Measurements from ENCODE around the gene SAMSN1. TPM values are rescaled to one million over a fixed set of nuclear protein-coding genes. Genes with fewer than 3 reads are reported as not detected.

SAMSN1 gene
- total and polyA plus RNA-seq, 2 of the 8 experiments (the other 6 are each of a cell fraction or from before 2014, with no cell fraction given), result 0.50 to 3.0 TPM

DNA sequence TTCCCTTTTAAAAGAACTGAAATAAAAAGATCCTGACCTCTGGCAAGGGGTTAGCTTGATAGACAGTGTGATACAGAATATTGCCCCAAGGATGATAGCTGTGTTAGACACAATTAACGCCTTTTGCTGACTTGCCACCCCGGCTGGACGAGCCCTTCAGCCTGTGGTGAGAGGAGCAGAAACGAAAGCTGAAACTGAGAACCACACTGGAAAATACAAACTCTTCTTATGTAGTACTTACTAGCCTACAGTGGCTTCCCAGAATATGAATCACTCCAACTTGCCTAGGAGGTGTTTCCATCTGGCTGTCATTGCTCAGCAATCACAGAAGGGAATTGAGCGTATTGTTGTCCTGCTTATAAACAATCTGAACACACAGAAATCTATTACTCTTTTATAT is 22.9 kb downstream of the SAMSN1 start:
- no peaks in the 10 kb centered on the region for H4K20me1 ChIP-seq (replicated peaks in 1 of 2; ENCODE audit: control insufficient read depth in 1 of 2, insufficient read depth in 2 of 2, low read length in 2 of 2)
- H3K23ac ChIP-seq (ENCODE audit: insufficient read length), result no peak overlapping the region
- no peak overlapping the region for H2BK20ac ChIP-seq (ENCODE audit: low read length)
- no peak overlapping the region for H3K4me3 ChIP-seq (ENCODE audit: extremely low read depth in 1 of 4, insufficient read depth in 2 of 4, low read depth in 3 of 4, low read length in 4 of 4)
- H3K56ac ChIP-seq (replicated peaks; ENCODE audit: insufficient read length, low read depth, low read length), result no peak overlapping the region
- H2BK12ac ChIP-seq (ENCODE audit: low read depth, low read length), result no peak overlapping the region
- H3K4ac ChIP-seq (replicated peaks; ENCODE audit: insufficient read length, low read depth, low read length), result no peak overlapping the region
- no peak overlapping the region for H2BK5ac ChIP-seq (ENCODE audit: low read depth, low read length)
- H2BK120ac ChIP-seq (replicated peaks; ENCODE audit: low read depth, low read length), result no peak overlapping the region
- H3K23me2 ChIP-seq (ENCODE audit: low read depth, low read length), result no peaks in the 10 kb centered on the region
- no peak overlapping the region for H4K8ac ChIP-seq (ENCODE audit: extremely low read depth, insufficient read depth, low read length)
- H3K36me3 ChIP-seq (ENCODE audit: control insufficient read depth in 2 of 4, insufficient read depth in 4 of 4, low read length in 3 of 4), result no peaks in the 10 kb centered on the region
- H3K9me3 ChIP-seq (ENCODE audit: insufficient read depth in 2 of 2, low read depth in 1 of 2, low read length in 1 of 2), result no peaks in the 10 kb centered on the region
- peaks cover 0 to 5% (median 2%) of the 10 kb centered on the region in 4 experiments; a peak in 2 of 7 replicates for H3K4me1 ChIP-seq (replicated peaks in 1 of 4; ENCODE audit: control insufficient read depth in 3 of 4, insufficient read depth in 4 of 4, low read length in 3 of 4)
- H3K79me2 ChIP-seq (ENCODE audit: control insufficient read depth in 1 of 2, insufficient read depth in 2 of 2, low read length in 2 of 2), result no peaks in the 10 kb centered on the region
- FAIRE-seq (no peak), DNase-seq (ENCODE audit: low read depth in 1 of 2, low spot score in 2 of 2) (no peak)
- no peak for TF ChIP-seq SUZ12 (IDR thresholded peaks at IDR 0.05; ENCODE audit: low read length)
- TF ChIP-seq NRF1 (IDR thresholded peaks at IDR 0.05; ENCODE audit: low read depth, low read length), result no peak
- no peak for TF ChIP-seq RBBP5 (IDR thresholded peaks at IDR 0.05; ENCODE audit: borderline replicate concordance, low read depth, low read length)
- TF ChIP-seq JUN (IDR thresholded peaks at IDR 0.05; ENCODE audit: low read depth, low read length), result no peak
- no peak for TF ChIP-seq PHF8 (conservative IDR thresholded peaks at IDR 0.05; ENCODE audit: low read depth, low read length)
- no peak for TF ChIP-seq RNF2 (IDR thresholded peaks at IDR 0.05; ENCODE audit: borderline replicate concordance, low read depth, low read length, missing control alignments, poor library complexity, severe bottlenecking)
- TF ChIP-seq CBX8 (IDR thresholded peaks at IDR 0.05; ENCODE audit: borderline replicate concordance, low read depth, low read length), result no peak
- no peak for TF ChIP-seq SRF (IDR thresholded peaks at IDR 0.05; ENCODE audit: low read depth, low read length)
- no peak for TF ChIP-seq HDAC2 (IDR thresholded peaks at IDR 0.05; ENCODE audit: borderline replicate concordance in 1 of 2, low read depth in 2 of 2, low read length in 2 of 2)
- no peak for TF ChIP-seq EGR1 (IDR thresholded peaks at IDR 0.05; ENCODE audit: borderline replicate concordance, low read depth, low read length)
- TF ChIP-seq SP2 (IDR thresholded peaks at IDR 0.05; ENCODE audit: low read length), result no peak
- TF ChIP-seq, protein P1, sequence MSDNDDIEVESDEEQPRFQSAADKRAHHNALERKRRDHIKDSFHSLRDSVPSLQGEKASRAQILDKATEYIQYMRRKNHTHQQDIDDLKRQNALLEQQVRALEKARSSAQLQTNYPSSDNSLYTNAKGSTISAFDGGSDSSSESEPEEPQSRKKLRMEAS (IDR thresholded peaks at IDR 0.05), result no peak
- H4K91ac ChIP-seq (replicated peaks; ENCODE audit: insufficient read length, low read length), result no peak overlapping the region
- H3K4me2 ChIP-seq (ENCODE audit: insufficient read depth in 1 of 2, low read depth in 2 of 2, low read length in 2 of 2), result no peak overlapping the region
- H3K9ac ChIP-seq (replicated peaks in 1 of 4; ENCODE audit: extremely low read depth in 1 of 4, low read depth in 3 of 4, low read length in 3 of 4), result no peak overlapping the region
- H3K14ac ChIP-seq (ENCODE audit: insufficient read length), result no peak overlapping the region
- H2BK15ac ChIP-seq (ENCODE audit: low read length), result no peak overlapping the region
- H2AK5ac ChIP-seq (ENCODE audit: low read depth, low read length), result no peak overlapping the region
- H3K79me1 ChIP-seq (ENCODE audit: low read depth, low read length), result no peaks in the 10 kb centered on the region
- H4K5ac ChIP-seq (ENCODE audit: insufficient read length, low read depth, low read length), result no peak overlapping the region
- H3K18ac ChIP-seq (ENCODE audit: extremely low read depth, low read length), result no peak overlapping the region
- H3K27ac ChIP-seq (ENCODE audit: low read depth, low read length), result no peak overlapping the region
- WGBS, 2 experiments (ENCODE audit: extremely low coverage in 1 of 2, insufficient coverage in 1 of 2, insufficient read length in 1 of 2, insufficient replicate concordance in 2 of 2, low coverage in 1 of 2, low lambda C conversion rate in 2 of 2, missing lambda C conversion rate in 1 of 2), result 91% methylated on average over 5 of the region's 5 CpGs; no CpG with 5 or more reads in 1 of the 2 experiments
- 0 out of 2 replicates have a peak overlapping the region, but pooled peaks have one; percentile 20 for H2AFZ ChIP-seq (ENCODE audit: low read length)
- POLR2A ChIA-PET (ENCODE audit: partially characterized antibody), result no interaction called here
- no peaks in the 10 kb centered on the region for H3K27me3 ChIP-seq (replicated peaks in 1 of 4; ENCODE audit: control insufficient read depth in 3 of 4, extremely low read depth in 1 of 4, insufficient read depth in 3 of 4, low read length in 3 of 4)
- CTCF ChIA-PET (ENCODE audit: partially characterized antibody), result no interaction called here

Measured in H1 (cell line).